Trophoblast cell (in vitro differentiated cells and primary cell): ENCODE measurements around the gene KDM4B.

Experiments used
- DNase-seq, 2 donors: peaks; one replicate each; pipeline ENCODE4 v3.0.0-alpha.2; 2016
- H2AFZ ChIP-seq: 2 replicates; pipeline ENCODE4 v1.6.1; 2013; ENCODE audit warnings: low read length, moderate library complexity, mild to moderate bottlenecking; ENCODE audit not compliant: insufficient read depth, poor library complexity
- H2AK5ac ChIP-seq: 2 replicates; pipeline ENCODE4 v1.6.1; 2013; ENCODE audit warnings: mild to moderate bottlenecking, low read length
- H2BK120ac ChIP-seq: 2 replicates; pipeline ENCODE4 v1.6.1; 2013; ENCODE audit warnings: low read length, mild to moderate bottlenecking, moderate library complexity; ENCODE audit not compliant: insufficient read depth, poor library complexity
- H2BK12ac ChIP-seq: 2 replicates; pipeline ENCODE4 v1.6.1; 2013; ENCODE audit warnings: mild to moderate bottlenecking, low read length, moderate library complexity
- H2BK5ac ChIP-seq: 2 replicates; pipeline ENCODE4 v1.6.1; 2013; ENCODE audit warnings: low read length, low read depth, moderate library complexity, mild to moderate bottlenecking; ENCODE audit not compliant: poor library complexity
- H3K14ac ChIP-seq: 2 replicates; pipeline ENCODE4 v1.6.1; 2013; ENCODE audit warnings: mild to moderate bottlenecking, low read length
- H3K18ac ChIP-seq: 2 replicates; pipeline ENCODE4 v1.6.1; 2013; ENCODE audit warnings: mild to moderate bottlenecking, low read length
- H3K23ac ChIP-seq: 2 replicates; pipeline ENCODE4 v1.6.1; 2013; ENCODE audit warnings: low read length
- H3K27ac ChIP-seq: 2 replicates; pipeline ENCODE4 v1.5.1; 2013; ENCODE audit warnings: low read depth, mild to moderate bottlenecking, inconsistent platforms, low read length, moderate library complexity
- H3K27me3 ChIP-seq: 2 replicates; pipeline ENCODE4 v1.6.1; 2013; ENCODE audit warnings: inconsistent platforms, mild to moderate bottlenecking, low read length, moderate library complexity; ENCODE audit not compliant: insufficient read depth
- H3K36me3 ChIP-seq, 2 experiments: 1 replicate in 1 of 2; 2 replicates in 1 of 2; pipeline ENCODE4 v1.6.1; 2013; ENCODE audit warnings: low read length in 2 of 2, mild to moderate bottlenecking in 2 of 2, moderate library complexity in 1 of 2; ENCODE audit not compliant: insufficient read depth in 2 of 2, control insufficient read depth in 1 of 2
- H3K4ac ChIP-seq: 2 replicates; pipeline ENCODE4 v1.6.1; 2013; ENCODE audit warnings: low read depth, mild to moderate bottlenecking, low read length, moderate library complexity
- H3K4me1 ChIP-seq, 2 experiments: 1 replicate in 1 of 2; 2 replicates in 1 of 2; pipeline ENCODE4 v1.6.1; 2013; ENCODE audit warnings: low read length in 2 of 2, mild to moderate bottlenecking in 2 of 2, moderate library complexity in 1 of 2; ENCODE audit not compliant: insufficient read depth in 2 of 2, control insufficient read depth in 1 of 2
- H3K4me2 ChIP-seq: 2 replicates; pipeline ENCODE4 v1.6.1; 2013; ENCODE audit warnings: inconsistent platforms, mild to moderate bottlenecking, low read length, moderate library complexity
- H3K4me3 ChIP-seq: 2 replicates; pipeline ENCODE4 v1.5.1; 2013; ENCODE audit warnings: mild to moderate bottlenecking, low read depth, low read length, inconsistent platforms
- H3K79me1 ChIP-seq: one replicate; pipeline ENCODE4 v1.6.1; 2013; ENCODE audit warnings: low read length
- H3K79me2 ChIP-seq: 2 replicates; pipeline ENCODE4 v1.6.1; 2013; ENCODE audit warnings: low read length, mild to moderate bottlenecking; ENCODE audit not compliant: control insufficient read depth, insufficient read depth, poor library complexity
- H3K9ac ChIP-seq: 2 replicates; pipeline ENCODE4 v1.6.1; 2013; ENCODE audit warnings: mild to moderate bottlenecking, low read length
- H3K9me3 ChIP-seq: 2 replicates; pipeline ENCODE4 v1.6.1; 2013; ENCODE audit warnings: low read depth, mild to moderate bottlenecking, control low read depth, inconsistent platforms, low read length; ENCODE audit not compliant: insufficient read depth
- H4K12ac ChIP-seq: 2 replicates; pipeline ENCODE4 v1.6.1; 2013; ENCODE audit warnings: low read depth, mild to moderate bottlenecking, low read length, moderate library complexity
- H4K8ac ChIP-seq: 2 replicates; pipeline ENCODE4 v1.6.1; 2013; ENCODE audit warnings: low read depth, mild to moderate bottlenecking, low read length, moderate library complexity
- H4K91ac ChIP-seq: one replicate; pipeline ENCODE4 v1.6.1; 2013; ENCODE audit warnings: low read depth, mild to moderate bottlenecking, low read length, moderate library complexity
- WGBS: extraction: QIAGEN DNeasy Blood & Tissue Kit; methylation state at CpG from one replicate; pipeline ENCODE4 v1.1.7; 2013; ENCODE audit warnings: missing lambda C conversion rate; ENCODE audit not compliant: insufficient read length, insufficient coverage; ENCODE audit errors: extremely low coverage; 5-methylcytosine and 5-hydroxymethylcytosine counted together

KDM4B gene

DNA sequence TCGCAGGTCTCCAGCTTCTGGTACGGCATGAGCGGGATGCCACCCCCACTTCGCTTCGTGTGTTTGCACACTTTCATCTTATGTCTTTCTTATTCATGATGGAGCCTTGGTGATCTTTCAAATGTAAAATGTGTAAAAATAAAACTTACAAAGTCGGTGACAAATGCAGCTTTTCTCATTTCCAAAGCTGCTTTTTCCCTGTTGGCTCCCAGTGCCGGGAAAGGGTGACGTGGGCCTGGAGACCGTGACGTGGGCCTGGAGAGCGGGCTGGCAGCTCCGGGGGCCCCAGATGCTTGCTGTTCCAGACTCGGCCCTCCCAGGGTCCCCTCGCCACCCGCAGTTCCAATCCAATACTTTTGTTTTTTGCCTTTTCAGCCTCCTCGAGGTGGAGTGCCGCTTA lies 101.4 kb downstream of the KDM4B start:
- no CpG with 5 or more reads among the region's 17 CpGs for WGBS

DNA sequence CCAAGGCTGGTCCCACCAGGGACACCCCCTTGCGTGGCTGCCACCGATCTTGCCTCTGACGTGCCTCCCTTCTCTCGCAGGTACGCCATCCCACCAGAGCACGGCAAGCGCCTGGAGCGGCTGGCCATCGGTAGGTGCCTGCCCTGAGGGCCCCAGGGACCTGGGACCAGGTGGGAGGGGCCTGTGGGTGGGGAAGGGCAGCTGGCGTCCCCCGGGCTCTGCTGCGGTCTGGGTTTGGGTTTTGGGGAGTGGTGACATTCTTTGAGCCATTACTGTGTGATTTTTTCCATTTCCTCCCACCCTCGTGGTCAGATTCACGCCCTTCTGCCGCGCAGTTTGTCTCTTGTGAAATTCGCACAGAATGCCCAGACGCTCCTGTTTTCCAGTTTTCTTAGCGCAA lies 102.0 kb downstream of the KDM4B start:
- Histone ChIP-seq H3K9me3 (peaks cover 2% of the 10 kb centered on the region), H2AFZ (no peak overlapping the region), H2BK12ac (no peak overlapping the region), H3K9ac (no peak overlapping the region), H4K12ac (peak overlapping the region; percentile 14), H2BK120ac (no peak overlapping the region), H3K27me3 (no peaks in the 10 kb centered on the region), H3K79me1 (no peaks in the 10 kb centered on the region), H3K18ac (no peak overlapping the region), H3K4ac (no peak overlapping the region), H3K4me3 (no peak overlapping the region), H2BK5ac (no peak overlapping the region), H4K91ac (no peak overlapping the region), H3K4me1 (no peaks in the 10 kb centered on the region), H4K8ac (no peak overlapping the region), H3K27ac (no peak overlapping the region), H3K36me3 (peaks cover 74 to 78% of the 10 kb centered on the region in 2 experiments), H3K79me2 (no peaks in the 10 kb centered on the region), H3K14ac (no peak overlapping the region), H2AK5ac (no peak overlapping the region), H3K23ac (no peak overlapping the region), H3K4me2 (no peak overlapping the region)
- no peak for DNase-seq
- WGBS: no CpG with 5 or more reads among the region's 19 CpGs

More for the DNA sequence above, 101.4 kb downstream of the KDM4B start:
- no peak overlapping the region for H3K27ac ChIP-seq
- H3K9me3 ChIP-seq: peaks cover 2% of the 10 kb centered on the region
- no peak overlapping the region for H3K18ac ChIP-seq
- H3K4me3 ChIP-seq: no peak overlapping the region
- no peaks in the 10 kb centered on the region for H3K27me3 ChIP-seq
- H3K4me2 ChIP-seq: no peak overlapping the region
- no peak for DNase-seq
- no peak overlapping the region for H2BK12ac ChIP-seq
- H4K8ac ChIP-seq: no peak overlapping the region
- H3K79me1 ChIP-seq: no peaks in the 10 kb centered on the region
- no peak overlapping the region for H4K12ac ChIP-seq
- H3K23ac ChIP-seq: no peak overlapping the region
- no peak overlapping the region for H3K9ac ChIP-seq
- no peak overlapping the region for H4K91ac ChIP-seq
- H2BK5ac ChIP-seq: no peak overlapping the region
- H3K36me3 ChIP-seq: peaks cover 73 to 78% of the 10 kb centered on the region in 2 experiments
- no peak overlapping the region for H3K4ac ChIP-seq
- no peak overlapping the region for H2BK120ac ChIP-seq
- H3K4me1 ChIP-seq: no peaks in the 10 kb centered on the region
- no peaks in the 10 kb centered on the region for H3K79me2 ChIP-seq
- no peak overlapping the region for H2AFZ ChIP-seq
- H2AK5ac ChIP-seq: no peak overlapping the region
- H3K14ac ChIP-seq: no peak overlapping the region

DNA sequence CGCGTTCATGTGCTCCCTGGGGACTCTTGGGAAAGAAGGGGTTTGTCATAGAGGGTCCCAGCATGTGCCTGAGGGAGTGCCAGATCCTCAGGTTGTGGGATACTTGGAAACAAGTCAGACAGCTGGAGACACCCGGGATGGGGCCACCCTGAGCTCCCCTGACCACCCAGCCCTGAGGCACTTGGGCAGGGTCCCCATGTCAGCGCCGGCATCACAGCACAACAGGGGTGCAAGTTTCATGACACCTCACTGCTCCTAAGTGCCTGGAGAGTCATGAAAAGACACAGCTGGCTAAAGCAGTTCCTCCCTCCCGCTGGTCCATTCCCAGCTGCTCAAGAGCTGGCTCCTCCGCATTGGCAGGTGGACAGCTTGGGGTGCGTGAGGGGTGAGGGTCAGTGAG lies 102.7 kb downstream of the KDM4B start:
- Histone ChIP-seq H3K14ac (no peak overlapping the region), H3K79me2 (no peaks in the 10 kb centered on the region)
- WGBS: no CpG with 5 or more reads among the region's 8 CpGs

DNA sequence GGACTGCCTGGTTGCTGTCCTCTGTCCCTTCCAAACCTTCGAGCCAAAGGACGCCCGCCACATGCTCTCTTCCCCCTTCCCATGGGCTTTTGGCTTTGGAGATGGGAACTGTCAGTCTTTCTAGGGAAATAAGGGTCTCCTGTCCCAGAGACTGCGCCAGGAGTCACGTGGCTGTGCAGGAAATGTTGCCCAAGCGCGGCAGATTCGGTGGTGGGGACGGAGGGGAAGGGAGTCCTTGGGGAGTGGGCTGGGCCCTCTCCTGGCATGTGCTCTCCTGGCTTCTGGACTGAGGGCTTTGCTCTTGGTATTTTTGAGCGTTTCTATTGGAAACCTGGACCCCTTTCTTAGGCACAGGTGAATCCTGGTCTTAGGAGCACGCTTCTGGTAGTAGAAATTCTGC lies 103.2 kb downstream of the KDM4B start:
- WGBS: no CpG with 5 or more reads among the region's 11 CpGs

More for the DNA sequence above, 102.7 kb downstream of the KDM4B start:
- no peak overlapping the region for H3K18ac ChIP-seq
- no peak overlapping the region for H2BK12ac ChIP-seq
- H3K79me1 ChIP-seq: no peaks in the 10 kb centered on the region
- no peak overlapping the region for H4K12ac ChIP-seq
- H3K9me3 ChIP-seq: peaks cover 2% of the 10 kb centered on the region
- no peak overlapping the region for H2AK5ac ChIP-seq
- no peak for DNase-seq
- H3K23ac ChIP-seq: no peak overlapping the region
- no peaks in the 10 kb centered on the region for H3K27me3 ChIP-seq
- H3K27ac ChIP-seq: no peak overlapping the region
- H4K91ac ChIP-seq: no peak overlapping the region
- no peaks in the 10 kb centered on the region for H3K4me1 ChIP-seq
- H2BK120ac ChIP-seq: no peak overlapping the region
- no peak overlapping the region for H3K4ac ChIP-seq
- no peak overlapping the region for H3K4me3 ChIP-seq
- no peak overlapping the region for H3K9ac ChIP-seq
- H4K8ac ChIP-seq: no peak overlapping the region
- H2AFZ ChIP-seq: no peak overlapping the region
- H3K36me3 ChIP-seq: peaks cover 70 to 74% of the 10 kb centered on the region in 2 experiments
- no peak overlapping the region for H3K4me2 ChIP-seq
- H2BK5ac ChIP-seq: no peak overlapping the region

More for the DNA sequence above, 103.2 kb downstream of the KDM4B start:
- H3K4me1 ChIP-seq: no peaks in the 10 kb centered on the region
- H3K14ac ChIP-seq: no peak overlapping the region
- DNase-seq: no peak
- H4K91ac ChIP-seq: no peak overlapping the region
- H2BK12ac ChIP-seq: no peak overlapping the region
- no peak overlapping the region for H3K4me2 ChIP-seq
- H2BK5ac ChIP-seq: no peak overlapping the region
- H3K9ac ChIP-seq: no peak overlapping the region
- no peak overlapping the region for H3K4ac ChIP-seq
- no peaks in the 10 kb centered on the region for H3K79me2 ChIP-seq
- no peaks in the 10 kb centered on the region for H3K27me3 ChIP-seq
- H3K9me3 ChIP-seq: peaks cover 2% of the 10 kb centered on the region
- H3K18ac ChIP-seq: no peak overlapping the region
- no peak overlapping the region for H4K8ac ChIP-seq
- H2BK120ac ChIP-seq: no peak overlapping the region
- no peak overlapping the region for H3K27ac ChIP-seq
- no peak overlapping the region for H2AFZ ChIP-seq
- no peak overlapping the region for H3K23ac ChIP-seq
- no peaks in the 10 kb centered on the region for H3K79me1 ChIP-seq
- no peak overlapping the region for H3K4me3 ChIP-seq
- H3K36me3 ChIP-seq: peaks cover 70 to 74% of the 10 kb centered on the region in 2 experiments
- no peak overlapping the region for H4K12ac ChIP-seq
- no peak overlapping the region for H2AK5ac ChIP-seq
